ENCODE data around the gene OAS3. TPM values are rescaled to one million over a fixed set of nuclear protein-coding genes. Genes with fewer than 3 reads are reported as not detected.
"Not testable (repeated sequence)": the region's sequence is repeated elsewhere in the genome, so short reads cannot be mapped to it uniquely, and the experiment has no call there.

Gene OAS3
- total RNA-seq, 2 experiments from 2014 or later, result 260 to 265 TPM

DNA sequence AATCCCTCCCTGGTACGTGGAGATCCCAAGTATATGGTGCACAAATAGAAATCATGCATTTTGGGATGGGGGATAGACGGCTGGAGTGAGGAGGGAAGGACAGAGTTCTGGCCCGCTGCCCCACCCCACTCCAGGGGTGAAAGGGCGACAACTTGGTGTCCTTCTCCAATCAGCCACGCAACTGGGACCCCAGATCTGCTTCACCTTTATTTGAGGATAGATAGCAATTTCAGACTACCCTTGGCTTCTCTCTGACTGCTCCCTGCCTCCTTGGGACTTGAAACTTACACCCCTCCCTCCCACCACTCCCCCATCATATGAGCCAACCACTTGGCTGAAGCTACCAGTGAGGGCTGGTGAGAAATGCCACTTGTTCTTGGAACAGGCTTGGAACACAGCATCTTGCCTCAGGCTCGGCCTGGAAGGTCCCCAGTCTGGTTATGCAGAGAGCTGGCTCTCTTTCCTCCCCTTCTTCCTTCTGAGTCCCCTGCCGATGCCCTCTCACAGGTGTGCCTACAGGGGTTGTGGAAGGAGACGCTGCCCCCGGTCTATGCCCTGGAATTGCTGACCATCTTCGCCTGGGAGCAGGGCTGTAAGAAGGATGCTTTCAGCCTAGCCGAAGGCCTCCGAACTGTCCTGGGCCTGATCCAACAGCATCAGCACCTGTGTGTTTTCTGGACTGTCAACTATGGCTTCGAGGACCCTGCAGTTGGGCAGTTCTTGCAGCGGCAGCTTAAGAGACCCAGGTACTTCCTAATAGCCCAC lies 8.1 kb downstream of the OAS3 start:
- DNase-seq, result no peak
- Mint-ChIP-seq H3K36me3 (ENCODE audit: low read depth) (peaks cover 91% of the 10 kb centered on the region), H3K4me3 (no peak overlapping the region), H3K27ac (no peak overlapping the region), H3K27me3 (no peaks in the 10 kb centered on the region), H3K4me1 (peaks cover 25% of the 10 kb centered on the region), H3K9me3 (no peaks in the 10 kb centered on the region)
- CTCF ChIA-PET, result no interaction called here
- POLR2A ChIA-PET, result no interaction called here

GRCh38 chr12:112947314-112947713 lies 9.0 kb downstream of the OAS3 start:
- Mint-ChIP-seq H3K36me3 (ENCODE audit: low read depth) (peaks cover 89% of the 10 kb centered on the region), H3K9me3 (no peaks in the 10 kb centered on the region), H3K4me3 (no peak overlapping the region), H3K27ac (no peak overlapping the region), H3K4me1 (peaks cover 16% of the 10 kb centered on the region), H3K27me3 (no peaks in the 10 kb centered on the region)
- CTCF ChIA-PET, result no interaction called here
- POLR2A ChIA-PET, result no interaction called here
- DNase-seq, result no peak

DNA sequence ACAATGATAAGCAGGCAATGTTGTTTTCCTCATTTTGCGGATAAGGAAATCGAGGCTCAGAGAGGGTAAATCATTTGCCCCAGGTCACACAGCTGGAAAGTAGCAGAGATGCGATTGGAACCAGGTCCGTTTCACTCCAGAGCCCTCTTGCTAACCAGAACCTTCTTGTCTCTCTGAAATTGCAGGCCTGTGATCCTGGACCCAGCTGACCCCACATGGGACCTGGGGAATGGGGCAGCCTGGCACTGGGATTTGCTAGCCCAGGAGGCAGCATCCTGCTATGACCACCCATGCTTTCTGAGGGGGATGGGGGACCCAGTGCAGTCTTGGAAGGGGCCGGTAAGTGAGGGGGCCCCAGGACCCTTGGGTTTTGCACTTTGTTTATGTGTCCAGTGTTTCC lies 9.5 kb downstream of the OAS3 start:
- Mint-ChIP-seq H3K4me3 (no peak overlapping the region), H3K36me3 (ENCODE audit: low read depth) (peaks cover 91% of the 10 kb centered on the region), H3K27me3 (no peaks in the 10 kb centered on the region), H3K9me3 (no peaks in the 10 kb centered on the region), H3K27ac (no peak overlapping the region), H3K4me1 (peaks cover 17% of the 10 kb centered on the region)
- CTCF ChIA-PET, result no interaction called here
- POLR2A ChIA-PET, result no interaction called here
- no peak for DNase-seq

GRCh38 chr12:112948806-112949205 lies 10.5 kb downstream of the OAS3 start:
- Mint-ChIP-seq H3K4me1 (peaks cover 20% of the 10 kb centered on the region), H3K27ac (no peak overlapping the region), H3K36me3 (ENCODE audit: low read depth) (peaks cover 90% of the 10 kb centered on the region), H3K9me3 (peaks cover 2% of the 10 kb centered on the region), H3K4me3 (no peak overlapping the region), H3K27me3 (no peaks in the 10 kb centered on the region)
- CTCF ChIA-PET, result interaction anchor here (0.6 to 1.3 kb wide), 3 partner anchors 44 to 147 kb away, joined by 4 to 5 read pairs (median 5); no protein-coding TSS in a partner anchor
- DNase-seq, result no peak
- POLR2A ChIA-PET, result interaction anchor here (0.8 to 0.9 kb wide), 2 partner anchors 11 to 30 kb away, joined by 3 to 4 read pairs; partner anchors contain the start of gene OAS3

DNA sequence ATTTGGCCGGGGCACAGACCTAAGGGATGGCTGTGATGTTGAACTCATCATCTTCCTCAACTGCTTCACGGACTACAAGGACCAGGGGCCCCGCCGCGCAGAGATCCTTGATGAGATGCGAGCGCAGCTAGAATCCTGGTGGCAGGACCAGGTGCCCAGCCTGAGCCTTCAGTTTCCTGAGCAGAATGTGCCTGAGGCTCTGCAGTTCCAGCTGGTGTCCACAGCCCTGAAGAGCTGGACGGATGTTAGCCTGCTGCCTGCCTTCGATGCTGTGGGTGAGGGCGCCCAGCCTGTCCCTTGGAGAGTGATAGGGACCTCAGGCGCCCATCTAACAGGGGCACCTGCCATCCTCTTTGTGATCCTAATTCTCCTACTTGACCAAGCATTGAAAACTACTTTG lies 12.4 kb downstream of the OAS3 start:
- Mint-ChIP-seq H3K4me1 (peaks cover 21% of the 10 kb centered on the region), H3K4me3 (no peak overlapping the region), H3K36me3 (ENCODE audit: low read depth) (peaks cover 91% of the 10 kb centered on the region), H3K27ac (no peak overlapping the region), H3K9me3 (peaks cover 2% of the 10 kb centered on the region), H3K27me3 (no peaks in the 10 kb centered on the region)
- ChIA-PET CTCF (no interaction called here), POLR2A (interaction anchor here (1.7 kb wide), 1 partner anchor 11 kb away, joined by 5 read pairs; no protein-coding TSS in a partner anchor)
- no peak for DNase-seq

DNA sequence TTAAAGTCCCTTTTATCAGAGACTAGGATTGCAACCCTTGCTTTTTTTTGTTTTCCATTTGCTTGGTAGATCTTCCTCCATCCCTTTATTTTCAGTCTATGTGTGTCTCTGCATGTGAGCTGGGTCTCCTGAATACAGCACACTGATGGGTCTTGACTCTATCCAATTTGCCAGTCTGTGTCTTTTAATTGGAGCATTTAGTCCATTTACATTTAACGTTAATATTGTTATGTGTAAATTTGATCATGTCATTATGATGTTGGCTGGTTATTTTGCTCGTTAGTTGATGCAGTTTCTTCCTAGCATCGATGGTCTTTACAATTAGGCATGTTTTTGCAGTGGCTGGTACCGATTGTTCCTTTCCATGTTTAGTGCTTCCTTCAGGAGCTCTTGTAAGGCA lies 18.9 kb downstream of the OAS3 start:
- H3K36me3 Mint-ChIP-seq (ENCODE audit: low read depth), result peaks cover 97% of the 10 kb centered on the region
- H3K27ac Mint-ChIP-seq, POLR2A ChIA-PET, H3K4me3 Mint-ChIP-seq, CTCF ChIA-PET, H3K9me3 Mint-ChIP-seq, DNase-seq, H3K27me3 Mint-ChIP-seq: not testable (repeated sequence)
- H3K4me1 Mint-ChIP-seq, result peaks cover 53% of the 10 kb centered on the region

DNA sequence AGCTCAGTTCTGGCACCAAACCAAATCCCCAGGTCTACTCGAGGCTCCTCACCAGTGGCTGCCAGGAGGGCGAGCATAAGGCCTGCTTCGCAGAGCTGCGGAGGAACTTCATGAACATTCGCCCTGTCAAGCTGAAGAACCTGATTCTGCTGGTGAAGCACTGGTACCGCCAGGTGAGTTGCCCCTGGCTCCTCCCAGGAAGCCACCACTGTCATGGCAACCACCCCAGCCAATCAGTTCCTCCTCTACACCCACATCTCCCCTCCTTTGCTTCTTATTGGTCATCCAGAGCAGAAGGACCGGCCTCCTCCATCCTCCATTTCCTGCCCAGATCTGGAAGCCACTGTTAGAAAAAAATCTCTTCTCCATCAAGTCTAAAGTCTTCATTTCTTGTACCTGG lies 22.8 kb downstream of the OAS3 start:
- no peak overlapping the region for H3K27ac Mint-ChIP-seq
- H3K4me1 Mint-ChIP-seq, result peaks cover 32% of the 10 kb centered on the region
- H3K4me3 Mint-ChIP-seq, result no peak overlapping the region
- H3K27me3 Mint-ChIP-seq, result no peaks in the 10 kb centered on the region
- H3K36me3 Mint-ChIP-seq (ENCODE audit: low read depth), result peaks cover 97% of the 10 kb centered on the region
- ChIA-PET POLR2A (interaction anchor here (3.2 kb wide), 1 partner anchor 16 kb away, joined by 22 read pairs; the partner anchor contains the start of gene OAS2), CTCF (interaction anchor here (1.4 to 1.5 kb wide), 2 partner anchors 31 to 61 kb away, joined by 7 to 8 read pairs; no protein-coding TSS in a partner anchor)
- peak; percentile 46 for DNase-seq
- H3K9me3 Mint-ChIP-seq, result peaks cover 7% of the 10 kb centered on the region

DNA sequence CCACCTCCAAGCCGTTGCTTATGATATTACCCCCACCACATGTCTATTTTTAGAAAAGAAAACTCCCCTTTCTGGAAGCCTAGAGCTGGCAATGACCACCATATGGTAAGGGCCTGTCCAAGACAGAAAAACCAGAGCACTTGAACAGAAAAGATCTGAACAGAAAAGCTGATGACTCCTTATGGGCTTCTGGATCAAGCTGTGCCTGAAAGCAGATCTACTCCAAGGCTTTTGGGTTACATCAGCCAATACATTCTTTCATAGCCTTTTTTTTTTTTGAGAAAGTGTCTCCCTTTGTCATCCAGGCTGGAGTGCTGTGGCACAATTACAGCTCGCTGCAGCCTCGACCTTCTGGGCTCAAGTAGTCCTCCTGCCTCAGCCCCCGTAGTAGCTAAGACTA lies 23.3 kb downstream of the OAS3 start:
- H3K4me1 Mint-ChIP-seq, result peaks cover 29% of the 10 kb centered on the region
- ChIA-PET POLR2A (interaction anchor here (3.2 kb wide), 1 partner anchor 16 kb away, joined by 22 read pairs; the partner anchor contains the start of gene OAS2), CTCF (interaction anchor here (1.4 kb wide), 1 partner anchor 61 kb away, joined by 7 read pairs; no protein-coding TSS in a partner anchor)
- H3K9me3 Mint-ChIP-seq, result peaks cover 7% of the 10 kb centered on the region
- DNase-seq, result no peak
- H3K4me3 Mint-ChIP-seq, result no peak overlapping the region
- peaks cover 97% of the 10 kb centered on the region for H3K36me3 Mint-ChIP-seq (ENCODE audit: low read depth)
- no peaks in the 10 kb centered on the region for H3K27me3 Mint-ChIP-seq
- no peak overlapping the region for H3K27ac Mint-ChIP-seq

- no peaks in the 10 kb centered on the region for H3K27me3 Mint-ChIP-seq
- no peak for DNase-seq
- H3K9me3 Mint-ChIP-seq, result peaks cover 4% of the 10 kb centered on the region
- peaks cover 22% of the 10 kb centered on the region for H3K4me1 Mint-ChIP-seq
- H3K27ac Mint-ChIP-seq, result no peak overlapping the region
- no peak overlapping the region for H3K4me3 Mint-ChIP-seq
- CTCF ChIA-PET, result interaction anchor here (0.7 kb wide), 1 partner anchor 16 kb away, joined by 3 read pairs; the partner anchor contains the start of gene OAS2
- POLR2A ChIA-PET, result interaction anchor here (3.2 kb wide), 1 partner anchor 15 kb away, joined by 22 read pairs; the partner anchor contains the start of gene OAS2
- peaks cover 97% of the 10 kb centered on the region for H3K36me3 Mint-ChIP-seq (ENCODE audit: low read depth)
These were observed 24.3 kb downstream of the OAS3 start for GRCh38 chr12:112962561-112962960.

DNA sequence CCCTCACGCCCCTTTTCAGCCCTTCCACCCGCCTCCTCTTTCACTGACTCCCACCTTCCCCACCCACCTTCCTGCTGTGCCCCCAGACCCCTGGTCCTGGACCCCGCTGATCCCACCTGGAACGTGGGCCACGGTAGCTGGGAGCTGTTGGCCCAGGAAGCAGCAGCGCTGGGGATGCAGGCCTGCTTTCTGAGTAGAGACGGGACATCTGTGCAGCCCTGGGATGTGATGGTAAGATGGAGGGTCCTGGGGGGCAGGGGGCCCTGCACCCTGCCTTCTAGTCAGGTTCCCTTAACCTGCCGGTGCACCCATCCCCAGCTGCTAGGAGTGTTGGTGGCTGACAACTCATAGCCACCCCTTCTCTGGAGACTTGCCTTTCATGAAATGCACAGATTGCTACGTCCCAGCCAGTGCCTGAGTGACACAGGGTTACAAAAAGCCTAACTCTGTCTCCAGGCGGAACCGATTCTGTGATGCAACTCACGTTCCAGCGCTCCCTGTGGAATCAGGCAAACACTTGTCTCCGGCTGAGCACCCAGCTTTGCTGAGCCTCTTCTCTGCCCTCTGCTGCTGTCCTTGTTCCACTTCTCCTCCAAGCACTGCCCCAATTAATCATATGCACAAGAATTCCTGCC lies 25.1 kb downstream of the OAS3 start:
- no peak for DNase-seq
- Mint-ChIP-seq H3K27ac (no peak overlapping the region), H3K27me3 (no peaks in the 10 kb centered on the region), H3K9me3 (no peaks in the 10 kb centered on the region), H3K4me1 (peaks cover 17% of the 10 kb centered on the region), H3K36me3 (ENCODE audit: low read depth) (peaks cover 96% of the 10 kb centered on the region), H3K4me3 (no peak overlapping the region)
- CTCF ChIA-PET, result no interaction called here
- POLR2A ChIA-PET, result interaction anchor here (2.9 kb wide), 1 partner anchor 14 kb away, joined by 22 read pairs; the partner anchor contains the start of gene OAS2

GRCh38 chr12:112964067-112964670 lies 25.9 kb downstream of the OAS3 start:
- H3K9me3 Mint-ChIP-seq, result no peaks in the 10 kb centered on the region
- ChIA-PET CTCF (no interaction called here), POLR2A (interaction anchor here (0.7 to 2.9 kb wide), 2 partner anchors 14 to 58 kb away, joined by 3 to 22 read pairs; partner anchors contain the start of genes OAS1 and OAS2)
- H3K36me3 Mint-ChIP-seq (ENCODE audit: low read depth), result peaks cover 96% of the 10 kb centered on the region
- H3K27me3 Mint-ChIP-seq, result no peaks in the 10 kb centered on the region
- no peak overlapping the region for H3K4me3 Mint-ChIP-seq
- no peak overlapping the region for H3K27ac Mint-ChIP-seq
- peaks cover 17% of the 10 kb centered on the region for H3K4me1 Mint-ChIP-seq
- no peak for DNase-seq

DNA sequence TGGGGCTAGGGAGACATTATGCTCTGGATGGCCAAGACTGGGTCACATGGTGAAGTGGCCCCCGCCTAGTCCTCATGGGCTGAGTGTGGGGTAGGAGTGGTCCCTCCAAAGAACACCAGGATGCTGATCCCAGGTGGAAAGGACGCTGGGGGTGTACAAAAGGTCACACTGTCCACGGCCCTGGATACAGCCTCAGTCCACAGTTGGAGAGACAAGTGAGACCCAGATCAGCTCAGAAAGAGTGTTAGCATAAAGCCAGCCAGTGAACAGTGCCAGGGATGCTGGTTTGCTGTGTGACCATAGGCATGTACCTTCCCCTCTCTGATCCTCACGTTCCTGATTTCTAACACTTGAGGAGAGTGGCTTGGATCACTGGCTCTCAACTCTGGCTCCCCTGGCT lies 26.6 kb downstream of the OAS3 start:
- ChIA-PET CTCF (no interaction called here), POLR2A (interaction anchor here (0.7 to 2.9 kb wide), 3 partner anchors 10 to 58 kb away, joined by 3 to 22 read pairs (median 3); partner anchors contain the start of genes OAS1 and OAS2)
- Mint-ChIP-seq H3K9me3 (no peaks in the 10 kb centered on the region), H3K27ac (no peak overlapping the region), H3K27me3 (no peaks in the 10 kb centered on the region), H3K4me1 (peaks cover 10% of the 10 kb centered on the region), H3K4me3 (no peak overlapping the region), H3K36me3 (ENCODE audit: low read depth) (peaks cover 96% of the 10 kb centered on the region)
- DNase-seq, result no peak

- Mint-ChIP-seq H3K4me3 (no peak overlapping the region), H3K9me3 (no peaks in the 10 kb centered on the region), H3K27ac (no peak overlapping the region), H3K27me3 (no peaks in the 10 kb centered on the region), H3K4me1 (peaks cover 9% of the 10 kb centered on the region), H3K36me3 (ENCODE audit: low read depth) (peaks cover 96% of the 10 kb centered on the region)
- no peak for DNase-seq
- ChIA-PET POLR2A (interaction anchor here (0.8 to 2.9 kb wide), 2 partner anchors 10 to 12 kb away, joined by 3 to 22 read pairs; partner anchors contain the start of gene OAS2), CTCF (interaction anchor here (0.5 kb wide), 1 partner anchor 180 kb away, joined by 5 read pairs; no protein-coding TSS in a partner anchor)
These were observed 27.4 kb downstream of the OAS3 start for GRCh38 chr12:112965643-112966042.

Data from activated CD4-positive, alpha-beta memory T cell treated with anti-CD3 and anti-CD28 coated beads, Interleukin-2, amount 10 ng/mL, durations not matched to agents 7 days and 5 days (primary cell).